Raji (cell line): Measurements from ENCODE around the gene NFIX.

Source experiments
- POLR2A ChIP-seq: IDR thresholded peaks from 2 replicates; pipeline ENCODE4 v1.6.1; 2011; ENCODE audit warnings: low read depth, low read length, control low read depth; ENCODE audit not compliant: insufficient read depth

Gene NFIX

DNA sequence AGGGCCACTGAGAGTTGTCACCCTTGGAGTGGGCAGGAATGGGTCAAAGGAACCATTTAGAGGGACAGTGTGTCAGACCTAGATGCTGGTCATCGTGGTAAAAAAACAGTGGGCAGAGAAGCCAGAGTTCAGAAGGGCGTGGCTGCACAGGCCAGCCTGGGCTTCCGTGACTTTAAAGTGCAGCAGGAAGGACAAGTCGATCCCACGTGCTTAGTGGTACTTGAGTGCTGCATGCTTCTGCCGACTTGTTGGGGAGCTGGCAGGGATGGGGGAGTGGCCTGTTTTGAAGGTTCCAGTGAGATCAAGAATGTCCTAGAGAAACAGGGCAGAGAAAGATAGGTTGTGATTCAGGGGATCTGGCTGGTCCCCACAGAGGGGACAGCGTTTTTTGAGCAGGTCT, 90.4 kb downstream of the NFIX start:
- no peak for TF ChIP-seq POLR2A

DNA sequence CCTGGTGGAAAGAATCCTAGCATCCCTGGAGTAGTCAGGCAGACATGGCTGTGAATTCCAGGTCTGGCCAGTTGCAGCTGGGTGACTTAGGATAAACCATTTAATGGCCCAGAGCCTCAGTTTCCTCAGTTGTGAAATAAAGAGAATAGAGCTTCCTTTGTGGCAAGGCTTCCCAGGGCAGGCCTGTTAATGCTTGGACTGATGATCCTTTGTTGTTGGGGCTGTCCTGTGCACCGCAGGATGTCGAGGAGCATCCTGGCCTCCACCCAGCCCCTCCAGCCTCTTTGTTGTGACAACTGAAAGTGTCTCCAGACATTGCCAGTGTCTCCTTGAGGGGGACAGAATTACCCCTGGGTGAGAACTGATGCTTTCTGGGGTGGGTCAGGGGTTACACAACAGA, 91.1 kb downstream of the NFIX start:
- no peak for TF ChIP-seq POLR2A

- TF ChIP-seq POLR2A, result no peak
These were observed 92.0 kb downstream of the NFIX start for GRCh38 chr19:13087295-13087694.

DNA sequence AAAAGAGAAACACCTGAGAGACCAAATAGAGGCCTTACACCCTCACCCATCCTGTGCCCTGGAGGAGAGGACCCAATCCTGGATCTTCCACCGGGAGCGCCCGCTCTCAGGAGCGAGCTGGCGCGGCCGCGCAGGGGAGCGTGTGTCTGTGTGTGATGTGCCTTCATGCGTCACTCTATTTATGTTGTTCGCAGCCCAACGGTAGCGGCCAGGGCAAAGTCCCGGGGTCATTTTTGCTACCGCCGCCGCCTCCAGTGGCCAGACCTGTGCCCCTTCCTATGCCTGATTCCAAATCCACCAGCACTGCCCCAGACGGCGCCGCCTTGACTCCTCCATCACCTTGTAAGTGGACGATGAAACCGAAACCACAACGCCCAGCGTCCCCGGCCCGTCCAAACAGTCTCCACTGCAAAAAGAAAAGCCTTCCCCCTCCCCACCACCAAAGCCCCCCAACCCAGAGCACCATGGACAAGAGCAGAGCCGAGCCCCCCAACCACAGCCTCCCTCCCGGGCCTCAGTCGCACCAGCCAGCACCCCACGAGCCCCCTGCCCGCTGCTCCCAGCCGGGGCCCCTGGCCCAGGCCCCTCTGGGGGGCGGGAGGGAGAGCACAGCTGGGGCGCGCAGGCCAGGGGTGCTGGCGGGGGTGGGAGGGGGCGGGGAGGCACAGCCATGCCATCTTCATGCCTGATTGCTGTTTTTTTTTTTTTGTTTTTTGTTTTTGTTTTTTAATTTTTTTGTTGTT, 92.7 kb downstream of the NFIX start:
- no peak for TF ChIP-seq POLR2A

DNA sequence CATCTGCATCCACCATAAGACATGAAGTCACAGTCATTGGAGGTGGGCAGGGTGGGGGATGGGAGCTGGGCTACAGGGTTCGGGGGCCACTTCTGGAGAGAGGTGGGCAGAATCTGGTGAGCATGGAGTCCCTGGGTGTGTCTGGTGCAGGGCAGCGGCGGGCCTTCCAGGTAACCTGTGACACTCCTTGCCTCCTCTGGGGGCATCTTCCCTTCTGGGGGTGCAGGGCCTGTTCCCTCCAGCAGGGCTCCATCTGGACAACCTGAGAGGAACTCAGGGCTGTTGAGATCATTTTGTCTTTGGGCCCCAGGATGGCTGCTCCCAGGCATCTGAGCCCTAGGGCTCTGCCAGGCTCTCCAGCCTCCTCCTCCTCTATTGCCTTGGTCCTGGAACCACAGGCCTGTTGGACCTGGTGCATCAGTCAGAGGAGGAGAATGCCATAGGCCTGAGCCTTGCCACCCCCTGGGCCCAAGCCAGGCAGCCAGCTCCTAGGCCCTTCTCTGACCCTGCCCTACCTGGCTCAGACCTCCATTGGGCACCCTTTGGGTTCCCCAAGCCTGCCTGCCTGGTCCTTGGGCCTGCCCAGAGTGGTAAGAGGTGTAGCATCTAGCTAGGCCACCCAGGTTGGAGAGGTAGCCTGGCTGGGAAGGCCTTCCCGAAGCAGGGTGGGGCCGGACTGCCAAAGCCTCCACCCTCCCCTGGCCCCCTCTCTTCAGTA, 94.0 kb downstream of the NFIX start:
- TF ChIP-seq POLR2A, result no peak

DNA sequence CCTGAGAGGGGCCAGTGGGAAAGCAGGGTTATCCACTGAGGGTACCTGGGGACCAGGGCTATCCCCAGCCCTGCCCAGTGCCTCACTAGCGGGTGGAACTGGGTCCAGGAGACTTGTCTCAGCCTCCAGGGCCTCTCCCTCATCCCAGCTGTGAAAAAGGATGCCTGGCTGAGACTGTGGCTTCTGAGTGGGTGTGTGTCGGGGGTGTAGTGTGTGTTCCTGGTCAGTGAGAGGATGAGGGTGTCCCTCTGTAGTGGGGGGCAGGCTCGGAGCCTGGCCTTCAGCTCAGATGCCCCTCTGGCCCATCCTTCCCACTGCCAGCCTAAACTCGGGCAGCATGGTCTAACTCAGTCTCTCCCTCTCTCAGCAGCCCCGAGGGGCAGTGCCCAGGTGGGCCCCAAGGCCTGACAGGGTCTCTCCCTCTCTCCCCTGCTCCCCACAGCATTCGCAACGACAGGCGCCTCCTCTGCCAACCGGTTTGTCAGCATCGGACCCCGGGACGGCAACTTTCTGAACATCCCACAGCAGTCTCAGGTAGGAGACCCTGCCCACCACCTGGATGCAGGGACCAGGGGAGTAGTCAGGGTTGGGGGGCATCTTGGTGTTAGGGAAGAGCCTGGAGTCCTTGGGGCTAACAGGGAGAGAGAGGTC, 94.7 kb downstream of the NFIX start:
- no peak for TF ChIP-seq POLR2A

- TF ChIP-seq POLR2A, result no peak
These were observed 95.4 kb downstream of the NFIX start for GRCh38 chr19:13090511-13091231.

- TF ChIP-seq POLR2A, result no peak
These were observed 96.3 kb downstream of the NFIX start for GRCh38 chr19:13091400-13092157.

- TF ChIP-seq POLR2A, result no peak
These were observed 96.9 kb downstream of the NFIX start for GRCh38 chr19:13092158-13092543.

DNA sequence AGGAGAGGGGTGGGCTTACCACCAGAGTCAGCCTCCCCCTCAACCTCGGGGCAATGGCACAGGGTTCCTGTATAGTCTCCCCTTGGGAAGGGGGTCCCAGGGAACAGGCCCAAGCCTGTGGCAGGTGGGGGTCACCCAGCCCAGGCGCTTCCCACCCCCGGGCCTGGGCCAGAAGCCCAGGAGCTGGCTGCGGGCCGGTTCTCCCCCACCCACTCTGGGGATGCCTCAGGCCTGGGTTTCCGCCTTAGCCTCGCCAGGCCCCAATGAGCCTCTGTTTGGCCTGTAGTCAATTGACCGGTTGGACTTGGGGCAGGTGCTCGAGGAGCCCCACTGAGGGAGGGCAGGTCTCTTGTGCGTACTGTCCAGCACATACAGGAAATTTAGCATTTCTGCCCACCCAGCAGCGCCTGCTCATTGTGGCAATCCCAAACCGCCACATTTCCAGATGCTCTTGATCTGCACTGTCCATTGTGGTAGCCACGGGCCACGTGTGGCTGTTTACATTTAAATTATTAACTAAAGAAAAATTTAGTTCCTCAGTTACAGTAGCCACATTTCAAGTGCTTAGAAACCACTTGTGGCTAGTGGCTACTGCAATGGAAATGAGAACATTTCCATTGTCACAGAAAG, 97.4 kb downstream of the NFIX start:
- no peak for TF ChIP-seq POLR2A

DNA sequence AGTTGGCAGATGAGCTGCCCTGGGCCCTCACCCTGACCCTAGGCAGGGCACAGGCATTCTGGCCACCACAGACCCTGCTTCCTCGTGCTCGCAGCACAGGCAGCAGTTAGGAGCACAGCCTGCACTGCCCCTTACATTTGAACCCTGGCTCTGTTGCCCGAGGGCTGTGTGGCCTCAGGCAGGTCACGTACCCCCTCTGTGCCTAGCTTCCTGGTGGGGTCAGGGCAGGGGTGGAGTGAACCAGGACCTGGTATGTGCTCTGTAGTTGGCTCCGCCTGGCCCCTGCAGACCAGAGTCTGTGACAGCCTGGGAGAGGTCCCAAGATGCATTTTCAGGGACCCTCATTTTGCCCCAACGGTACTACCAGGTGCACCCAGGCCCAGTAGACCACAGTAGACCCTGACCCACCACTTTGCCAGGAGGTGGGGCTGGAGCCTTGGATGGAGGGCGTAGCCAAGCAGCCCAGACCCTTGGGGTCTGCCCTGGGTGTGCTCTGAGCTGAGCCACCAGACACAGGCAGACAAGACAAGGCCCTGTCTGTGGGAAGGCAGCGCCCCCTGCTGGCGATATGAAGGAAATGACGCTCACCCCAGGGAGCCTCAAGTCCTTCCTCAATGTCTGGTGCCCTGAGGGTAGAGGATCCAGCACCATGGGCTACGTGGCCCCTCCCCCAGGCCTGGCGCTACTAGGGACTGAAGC, 98.3 kb downstream of the NFIX start:
- no peak for TF ChIP-seq POLR2A

DNA sequence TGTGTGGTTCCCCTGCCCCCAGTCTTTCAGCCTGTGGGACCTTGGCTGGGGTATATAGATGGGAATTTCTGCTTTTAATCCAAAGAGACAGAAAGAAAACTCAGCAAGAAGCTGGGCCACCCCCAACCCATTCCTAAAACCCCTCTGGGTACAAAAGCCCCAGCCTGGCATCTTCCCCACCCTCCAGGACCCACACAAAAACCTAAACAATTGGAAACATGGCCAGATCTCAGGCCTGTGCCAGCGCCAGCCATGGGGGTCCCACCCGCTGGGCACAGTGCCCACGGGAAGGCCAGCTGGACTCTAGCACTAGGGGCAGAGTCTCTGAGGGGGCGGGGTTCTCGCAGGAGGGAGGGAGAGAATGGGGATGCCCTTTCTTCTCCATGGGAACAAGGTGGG, 98.8 kb downstream of the NFIX start:
- TF ChIP-seq POLR2A, result no peak

GRCh38 chr19:13094771-13095392, 99.6 kb downstream of the NFIX start:
- TF ChIP-seq POLR2A, result no peak
